GM19467 (cell line): ENCODE measurements around the gene MYEF2.

ENCODE experiments used
- ATAC-seq: cut with Tn5 transposase; IDR thresholded peaks from one replicate; pipeline ENCODE4 v1.9.1; 2021; ENCODE audit warnings: mild to moderate bottlenecking, moderate library complexity; ENCODE audit not compliant: unreplicated experiment

The MYEF2 gene

GRCh38 chr15:48177766-48178647 lies at the start of gene MYEF2:
Gene MYEF2 (minus strand): TSS chr15:48178295. CDS start chr15:48178237, 58 bp downstream.
- ATAC-seq = peak; percentile 72

GRCh38 chr15:48225771-48226170 lies 47.7 kb upstream of the MYEF2 start:
- ATAC-seq = no peak

DNA sequence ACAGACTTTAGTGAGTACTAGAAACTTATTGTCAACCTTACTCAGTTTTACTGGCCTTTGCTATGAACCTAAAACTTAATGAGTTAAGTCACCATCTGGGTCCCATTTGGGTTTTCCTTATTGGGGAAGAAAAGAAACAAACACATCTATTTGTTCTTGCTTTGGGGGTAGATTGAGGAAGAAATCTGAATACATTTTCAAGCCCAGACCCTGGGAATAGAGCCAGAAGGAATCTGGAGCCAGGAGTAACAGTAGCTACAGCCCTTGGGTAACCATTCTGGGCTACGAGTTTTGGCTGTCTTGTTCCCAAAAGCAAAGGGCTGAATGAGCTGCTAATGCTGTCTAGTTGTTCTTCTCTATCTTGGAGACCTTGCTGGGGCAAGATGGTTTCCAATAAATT lies 44.5 kb upstream of the MYEF2 start:
- no peak for ATAC-seq

GRCh38 chr15:48221885-48222284 lies 43.8 kb upstream of the MYEF2 start:
- no peak for ATAC-seq

DNA sequence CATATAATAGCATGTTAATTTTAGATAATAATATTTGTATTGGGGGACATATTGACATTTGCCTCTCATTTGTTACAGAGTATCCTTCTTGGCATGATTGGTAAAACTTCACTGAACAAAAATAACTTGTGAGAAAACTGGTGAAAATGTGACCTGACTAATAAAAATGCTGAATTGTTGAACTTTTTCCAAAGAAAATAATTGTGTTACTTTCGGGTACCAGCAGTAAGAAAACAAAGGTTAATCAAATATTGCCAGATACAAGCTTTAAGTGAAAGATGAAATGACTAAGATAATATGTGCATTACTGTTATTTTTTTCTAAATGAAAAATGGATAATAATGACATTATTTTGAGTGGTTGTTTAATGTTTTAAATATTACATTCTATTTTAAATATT lies 43.2 kb upstream of the MYEF2 start:
- no peak for ATAC-seq

GRCh38 chr15:48205981-48206380 lies 27.9 kb upstream of the MYEF2 start, which contains the start of gene SLC12A1:
Gene SLC12A1 (plus strand): TSS chr15:48206302. CDS start chr15:48207720, 1,418 bp downstream.
- ATAC-seq = no peak

DNA sequence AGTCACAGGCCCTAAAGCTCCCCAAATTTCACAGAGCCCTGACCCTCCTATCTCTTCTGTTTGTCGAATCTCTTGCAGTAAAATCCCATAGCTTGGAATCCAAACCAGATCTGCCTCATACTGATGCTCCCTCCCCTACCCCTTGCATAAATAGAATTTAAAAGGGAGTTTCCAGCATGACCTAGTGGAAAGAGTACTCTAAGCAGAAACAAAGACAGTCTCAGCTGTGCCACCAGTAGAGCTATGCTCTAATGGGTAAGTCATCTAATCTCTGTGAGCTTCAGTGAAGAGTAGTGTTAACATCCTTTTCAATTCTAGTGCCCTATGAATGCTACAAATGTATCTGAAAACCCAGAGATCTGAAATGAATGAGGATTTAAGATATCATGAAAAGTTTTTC lies 24.0 kb upstream of the MYEF2 start:
- ATAC-seq = no peak

DNA sequence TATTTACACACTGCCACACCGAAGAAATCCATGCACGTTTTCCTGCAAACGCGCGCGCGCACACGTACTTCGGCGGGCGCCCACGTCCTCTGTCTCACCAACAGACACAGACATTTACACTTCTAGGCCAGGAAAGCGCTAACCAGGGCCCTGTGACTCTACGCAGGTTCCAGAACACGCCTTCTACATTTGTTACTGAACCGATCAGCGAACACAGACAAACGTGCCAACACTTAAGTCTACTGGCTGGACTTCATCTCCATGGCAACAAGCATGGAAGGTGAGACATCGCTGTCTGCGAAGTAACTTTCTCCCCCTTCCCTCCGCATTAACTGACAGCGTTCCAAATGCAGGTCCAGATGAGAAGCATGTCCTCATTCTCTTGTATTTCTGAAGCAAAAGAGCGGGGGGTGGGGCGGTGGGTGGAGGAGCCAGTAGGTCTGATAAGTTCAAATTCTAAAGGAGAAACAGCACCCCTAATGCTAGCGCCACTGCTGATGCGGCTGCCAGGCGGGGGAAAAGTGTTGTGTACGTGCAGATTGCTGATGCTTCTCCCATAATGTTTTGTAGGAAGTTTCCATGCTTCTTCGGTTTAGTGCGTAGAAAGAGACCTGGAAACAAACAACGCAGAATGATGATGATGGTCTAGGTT lies 13.6 kb upstream of the MYEF2 start, which contains the start of gene CTXN2:
TSS of gene CTXN2 (plus strand) at position 92 of the 652 bp plus-strand sequence. CDS start 9,636 bp downstream, outside the sequence.
- ATAC-seq = no peak

DNA sequence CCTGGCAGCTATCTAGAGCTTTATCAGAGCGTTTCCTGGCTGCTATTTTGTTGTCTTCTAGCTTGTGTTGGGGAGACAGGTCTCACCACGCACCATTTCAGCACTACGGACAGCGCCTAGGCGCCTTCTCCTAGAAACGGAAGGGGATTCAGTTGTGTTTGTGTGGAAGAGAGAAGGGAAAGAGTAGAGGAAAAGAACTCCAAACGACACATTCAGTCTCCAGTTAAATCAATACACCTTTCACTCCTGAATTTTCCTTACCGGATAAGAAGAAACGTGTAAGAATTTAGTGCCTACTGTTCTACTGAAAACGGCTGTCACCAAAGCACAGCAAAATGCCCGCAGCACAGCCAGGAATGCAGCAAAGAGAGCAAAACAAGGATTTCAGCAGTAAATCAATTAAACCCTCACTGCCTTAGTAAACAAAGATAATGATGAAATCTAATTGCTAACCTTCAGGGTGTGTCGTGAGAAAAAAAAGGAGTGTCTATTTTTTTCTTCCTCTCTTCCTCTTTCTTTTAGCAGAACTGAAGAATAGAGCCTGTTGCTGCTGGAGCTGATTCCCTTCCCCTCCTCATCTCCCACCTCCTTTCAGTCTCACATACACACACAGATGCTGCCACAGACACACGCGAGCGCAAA lies 13.0 kb upstream of the MYEF2 start:
- no peak for ATAC-seq

GRCh38 chr15:48186271-48186670 lies 8.2 kb upstream of the MYEF2 start:
- no peak for ATAC-seq

- no peak for ATAC-seq
These were observed 7.4 kb upstream of the MYEF2 start for GRCh38 chr15:48185529-48185928.

GRCh38 chr15:48182749-48183148 lies 4.7 kb upstream of the MYEF2 start:
- ATAC-seq = no peak

DNA sequence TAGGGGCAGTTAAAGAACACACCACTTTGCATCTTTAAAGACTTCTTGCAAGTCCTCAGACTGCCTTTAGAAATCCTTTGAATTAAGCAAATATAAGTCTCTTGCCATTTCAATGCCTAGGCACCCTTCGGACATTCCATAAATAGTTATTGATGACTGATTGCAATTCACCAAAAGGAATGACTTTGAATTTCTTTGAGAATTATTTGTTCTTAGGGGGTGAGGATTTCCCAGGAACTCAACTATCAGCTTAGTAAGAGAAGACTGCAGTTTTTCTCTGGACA lies 495 bp upstream of the MYEF2 start:
- ATAC-seq = no peak

- peak; percentile 46 for ATAC-seq
These were observed 721 bp downstream of the MYEF2 start for GRCh38 chr15:48177383-48177765.

- peak; percentile 41 for ATAC-seq
These were observed 1.1 kb downstream of the MYEF2 start for GRCh38 chr15:48176957-48177356.

- ATAC-seq = no peak
These were observed 2.0 kb downstream of the MYEF2 start for GRCh38 chr15:48176112-48176511.

GRCh38 chr15:48175126-48175525 lies 3.0 kb downstream of the MYEF2 start:
- ATAC-seq = no peak

DNA sequence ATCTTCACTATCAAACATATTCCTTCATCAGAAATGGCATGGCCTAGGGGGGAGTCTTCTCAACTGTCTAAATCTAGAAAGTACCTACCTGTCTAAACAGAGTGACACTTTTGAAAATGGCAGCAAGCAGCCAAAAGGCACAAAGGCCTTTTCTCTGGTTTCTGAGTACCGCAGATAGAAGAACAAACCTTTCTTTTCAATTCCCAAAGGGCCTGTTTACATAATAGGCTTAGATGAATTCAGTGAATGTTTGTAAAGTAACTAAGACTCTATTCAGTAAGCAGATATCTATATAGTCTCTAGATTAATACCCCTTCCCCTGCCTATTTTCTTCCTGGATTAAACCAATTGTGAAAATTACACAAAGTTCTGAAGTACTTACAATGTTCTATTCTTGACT lies 7.1 kb downstream of the MYEF2 start:
- no peak for ATAC-seq

DNA sequence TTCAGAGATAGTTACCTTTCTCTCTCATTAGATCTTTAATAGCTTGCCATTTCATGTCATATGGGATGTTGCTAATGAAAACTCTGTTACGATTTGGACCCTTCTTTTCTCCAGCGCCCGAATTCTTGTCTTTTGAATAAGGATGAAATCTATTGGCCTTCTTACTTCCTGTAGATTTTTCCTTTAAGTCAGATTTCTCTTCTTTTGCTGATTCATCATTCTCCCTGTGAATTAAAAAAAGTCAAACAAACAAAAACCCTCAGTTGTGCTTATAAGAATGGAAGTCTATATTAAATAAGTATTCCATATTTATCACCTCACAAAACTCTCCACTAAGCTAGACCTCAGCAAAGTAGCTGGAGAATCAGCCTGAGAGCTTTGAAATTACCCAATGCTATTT lies 9.5 kb downstream of the MYEF2 start:
- ATAC-seq = no peak

- no peak for ATAC-seq
These were observed 24.6 kb downstream of the MYEF2 start for GRCh38 chr15:48153526-48153925.

DNA sequence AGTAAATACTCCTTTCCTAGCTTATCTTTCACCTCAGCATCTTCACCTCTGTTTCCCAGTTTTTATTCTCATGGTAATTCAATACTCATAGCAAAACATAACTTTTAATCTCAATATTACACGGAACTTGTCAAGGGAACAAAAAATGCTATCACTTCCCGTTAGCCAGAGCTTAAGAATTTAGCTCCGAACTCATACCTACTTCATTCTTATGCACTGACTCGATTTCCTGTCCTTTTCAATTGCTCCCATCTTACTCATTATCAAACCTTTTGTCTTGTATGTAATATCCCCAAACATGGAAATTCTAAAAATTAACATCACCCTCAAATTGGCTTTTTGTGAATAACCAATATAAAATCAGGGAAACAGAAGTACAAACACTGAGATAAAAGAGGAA lies 28.2 kb downstream of the MYEF2 start:
- no peak for ATAC-seq

- no peak for ATAC-seq
These were observed 30.7 kb downstream of the MYEF2 start for GRCh38 chr15:48147358-48147757.
